ENCODE results near the gene FTCD. TPM values are rescaled to one million over a fixed set of nuclear protein-coding genes. Genes with fewer than 3 reads are reported as not detected.

The FTCD gene
- total RNA-seq, 1 donor from 2014 or later, result 1.8 TPM

DNA sequence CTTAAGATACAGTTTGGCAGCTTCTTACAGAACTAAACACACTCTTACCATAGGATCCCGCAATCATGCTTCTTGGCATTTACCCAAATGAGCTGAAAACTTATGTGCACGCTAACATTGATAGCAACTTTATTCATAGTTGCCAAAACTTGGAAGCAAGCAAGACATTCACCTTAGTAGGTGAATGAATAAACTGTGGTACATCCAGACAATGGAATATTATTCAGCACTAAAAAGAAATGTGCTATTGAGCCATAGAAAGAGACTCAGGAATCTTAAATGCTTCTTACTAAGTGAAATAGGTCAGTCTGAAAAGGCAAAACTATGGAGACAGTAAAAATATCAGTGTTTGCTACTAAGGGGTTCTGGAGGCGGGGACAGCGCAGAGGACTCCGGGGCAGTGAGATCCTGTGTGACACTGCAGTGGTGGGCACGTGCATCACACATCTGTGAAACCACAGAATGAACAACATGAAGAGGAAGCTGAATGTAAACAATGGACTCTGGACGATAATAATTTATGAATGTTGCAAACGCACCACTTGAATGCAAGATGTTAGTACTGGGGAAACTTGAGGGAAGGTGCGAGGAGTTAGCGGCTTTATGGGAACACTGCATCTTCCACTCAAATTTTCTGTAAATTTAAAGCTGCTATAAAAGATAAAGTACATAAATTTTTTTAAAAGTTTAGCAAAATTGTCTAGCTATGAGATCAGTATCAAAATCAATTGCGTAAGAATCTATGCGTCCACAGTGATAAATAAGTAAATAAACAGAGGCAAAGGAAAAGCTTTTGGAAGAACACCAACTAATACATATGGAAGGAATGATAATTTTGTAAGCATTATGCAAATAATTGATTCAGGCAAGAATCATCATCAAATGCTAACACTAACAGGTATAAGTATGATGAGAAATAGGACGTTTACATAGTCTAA lies 44.3 kb upstream of the FTCD start:
- H3K27me3 Mint-ChIP-seq (ENCODE audit: low read depth), result no peaks in the 10 kb centered on the region
- no peak overlapping the region for H3K4me3 Mint-ChIP-seq
- DNase-seq (ENCODE audit: low read depth, low spot score), result no peak
- peaks cover 3% of the 10 kb centered on the region for H3K9me3 Mint-ChIP-seq
- peaks cover 36% of the 10 kb centered on the region for H3K36me3 Mint-ChIP-seq (ENCODE audit: low read depth)
- TF ChIP-seq, protein P1, sequence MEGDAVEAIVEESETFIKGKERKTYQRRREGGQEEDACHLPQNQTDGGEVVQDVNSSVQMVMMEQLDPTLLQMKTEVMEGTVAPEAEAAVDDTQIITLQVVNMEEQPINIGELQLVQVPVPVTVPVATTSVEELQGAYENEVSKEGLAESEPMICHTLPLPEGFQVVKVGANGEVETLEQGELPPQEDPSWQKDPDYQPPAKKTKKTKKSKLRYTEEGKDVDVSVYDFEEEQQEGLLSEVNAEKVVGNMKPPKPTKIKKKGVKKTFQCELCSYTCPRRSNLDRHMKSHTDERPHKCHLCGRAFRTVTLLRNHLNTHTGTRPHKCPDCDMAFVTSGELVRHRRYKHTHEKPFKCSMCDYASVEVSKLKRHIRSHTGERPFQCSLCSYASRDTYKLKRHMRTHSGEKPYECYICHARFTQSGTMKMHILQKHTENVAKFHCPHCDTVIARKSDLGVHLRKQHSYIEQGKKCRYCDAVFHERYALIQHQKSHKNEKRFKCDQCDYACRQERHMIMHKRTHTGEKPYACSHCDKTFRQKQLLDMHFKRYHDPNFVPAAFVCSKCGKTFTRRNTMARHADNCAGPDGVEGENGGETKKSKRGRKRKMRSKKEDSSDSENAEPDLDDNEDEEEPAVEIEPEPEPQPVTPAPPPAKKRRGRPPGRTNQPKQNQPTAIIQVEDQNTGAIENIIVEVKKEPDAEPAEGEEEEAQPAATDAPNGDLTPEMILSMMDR (conservative IDR thresholded peaks at IDR 0.05), result no peak
- no peak overlapping the region for H3K27ac Mint-ChIP-seq (ENCODE audit: unreplicated experiment)
- peaks cover 6% of the 10 kb centered on the region for H3K4me1 Mint-ChIP-seq

DNA sequence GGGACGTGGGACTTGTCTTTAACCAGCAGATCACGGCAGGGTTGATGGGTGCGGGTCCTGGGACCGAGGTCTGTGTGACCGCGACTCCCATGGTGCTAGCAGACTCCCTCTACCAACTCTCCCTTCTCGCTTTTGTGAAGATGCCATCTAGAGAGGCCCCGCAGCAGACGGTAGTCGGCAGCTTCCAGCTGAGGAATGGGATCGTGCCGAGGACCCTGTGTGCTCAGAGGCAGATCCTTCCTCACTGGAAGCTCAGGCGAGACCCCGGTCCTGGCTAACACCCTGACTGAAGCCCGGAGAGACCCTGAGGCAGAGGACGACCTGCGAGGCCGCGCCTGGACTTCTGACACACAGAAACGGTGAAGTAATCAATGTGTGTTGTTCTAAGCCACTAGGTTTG lies 41.4 kb upstream of the FTCD start:
- no peak for DNase-seq (ENCODE audit: low read depth, low spot score)
- no peaks in the 10 kb centered on the region for H3K27me3 Mint-ChIP-seq (ENCODE audit: low read depth)
- H3K36me3 Mint-ChIP-seq (ENCODE audit: low read depth), result peaks cover 41% of the 10 kb centered on the region
- H3K4me1 Mint-ChIP-seq, result no peaks in the 10 kb centered on the region
- H3K9me3 Mint-ChIP-seq, result peaks cover 3% of the 10 kb centered on the region
- no peak overlapping the region for H3K27ac Mint-ChIP-seq (ENCODE audit: unreplicated experiment)
- H3K4me3 Mint-ChIP-seq, result no peak overlapping the region
- TF ChIP-seq, protein P1 (conservative IDR thresholded peaks at IDR 0.05), result no peak

DNA sequence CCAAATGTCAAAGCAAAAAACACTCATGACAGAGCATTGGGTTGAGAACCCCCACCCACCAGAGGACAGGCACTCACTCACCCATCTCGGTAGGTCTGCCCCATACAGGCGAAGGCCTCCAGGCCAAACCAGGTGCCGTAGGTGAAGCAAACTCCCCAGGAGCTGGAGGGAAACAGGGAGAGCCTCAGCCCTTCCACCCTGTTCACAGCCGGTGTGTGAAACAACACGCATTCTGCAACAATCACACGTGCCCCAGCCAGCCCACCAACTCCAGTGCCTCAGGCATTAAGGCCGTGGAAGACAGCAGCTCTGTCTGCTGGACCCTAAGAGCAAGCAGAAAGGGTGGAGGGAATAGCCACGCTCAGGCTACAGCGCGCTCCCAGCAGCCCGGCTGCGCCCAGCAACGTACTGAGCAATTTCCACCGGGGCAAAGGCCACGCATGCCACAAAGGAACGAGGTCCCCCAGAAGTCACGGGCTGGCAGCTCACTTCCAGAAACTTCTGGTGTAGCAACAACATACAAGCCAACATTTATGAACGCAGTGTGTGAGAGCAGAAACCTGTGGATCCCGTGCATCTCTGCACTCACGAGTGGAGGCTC lies 40.3 kb upstream of the FTCD start:
- TF ChIP-seq, protein P1 (conservative IDR thresholded peaks at IDR 0.05), result no peak
- peaks cover 43% of the 10 kb centered on the region for H3K36me3 Mint-ChIP-seq (ENCODE audit: low read depth)
- no peak for DNase-seq (ENCODE audit: low read depth, low spot score)

GRCh38 chr21:46194374-46195334 lies 39.3 kb upstream of the FTCD start:
- TF ChIP-seq, protein P1 (conservative IDR thresholded peaks at IDR 0.05), result no peak
- no peak for DNase-seq (ENCODE audit: low read depth, low spot score)
- Mint-ChIP-seq H3K36me3 (ENCODE audit: low read depth) (peaks cover 33% of the 10 kb centered on the region), H3K9me3 (peaks cover 1% of the 10 kb centered on the region), H3K27ac (ENCODE audit: unreplicated experiment) (peak overlapping the region; percentile 66), H3K4me1 (peaks cover 16% of the 10 kb centered on the region), H3K27me3 (ENCODE audit: low read depth) (no peaks in the 10 kb centered on the region), H3K4me3 (no peak overlapping the region)

More for the DNA sequence above, 40.3 kb upstream of the FTCD start:
- Mint-ChIP-seq H3K27ac (ENCODE audit: unreplicated experiment) (no peak overlapping the region), H3K9me3 (peaks cover 3% of the 10 kb centered on the region), H3K4me3 (no peak overlapping the region), H3K27me3 (ENCODE audit: low read depth) (no peaks in the 10 kb centered on the region), H3K4me1 (peaks cover 9% of the 10 kb centered on the region)

GRCh38 chr21:46193829-46194373 lies 38.5 kb upstream of the FTCD start:
- no peak overlapping the region for H3K27ac Mint-ChIP-seq (ENCODE audit: unreplicated experiment)
- no peak for DNase-seq (ENCODE audit: low read depth, low spot score)
- no peak overlapping the region for H3K4me3 Mint-ChIP-seq
- peaks cover 23% of the 10 kb centered on the region for H3K4me1 Mint-ChIP-seq
- no peaks in the 10 kb centered on the region for H3K27me3 Mint-ChIP-seq (ENCODE audit: low read depth)
- no peaks in the 10 kb centered on the region for H3K9me3 Mint-ChIP-seq
- TF ChIP-seq, protein P1 (conservative IDR thresholded peaks at IDR 0.05), result no peak
- H3K36me3 Mint-ChIP-seq (ENCODE audit: low read depth), result peaks cover 25% of the 10 kb centered on the region
